Fibroblast of villous mesenchyme (primary cell): ENCODE results near the gene UBE2E1. TPM values are rescaled to one million over a fixed set of nuclear protein-coding genes. Genes with fewer than 3 reads are reported as not detected.
"Not testable (repeated sequence)": the region's sequence is repeated elsewhere in the genome, so short reads cannot be mapped to it uniquely, and the experiment has no call there.

ENCODE experiments used
- DNase-seq: peaks from one replicate; pipeline ENCODE4 v3.0.0-alpha.2; 2010; ENCODE audit warnings: low read depth
- H3K4me3 ChIP-seq: 2 replicates; pipeline ENCODE4 v1.5.1; 2011; ENCODE audit warnings: low read depth, mild to moderate bottlenecking, low read length
- CTCF ChIP-seq: IDR thresholded peaks from 2 replicates; pipeline ENCODE4 v1.5.1; 2012; ENCODE audit warnings: low read depth, mild to moderate bottlenecking, low read length; ENCODE audit not compliant: insufficient read depth
- total RNA-seq: library from RNA; depleted of rRNA; stranded (reverse); fragments of >200 nt; gene quantifications from 2 replicates; pipeline ENCODE4 v1.2.3, GENCODE V29; 2012

Gene UBE2E1
- total RNA-seq, 1 donor = 69.5 TPM

GRCh38 chr3:23913182-23913581, 107.4 kb downstream of the UBE2E1 start:
- TF ChIP-seq CTCF = no peak
- DNase-seq = no peak
- no peak overlapping the region for H3K4me3 ChIP-seq

- DNase-seq = no peak
- TF ChIP-seq CTCF = no peak
Observed at GRCh38 chr3:23913873-23914743, 108.4 kb downstream of the UBE2E1 start.

GRCh38 chr3:23915537-23916108, 109.9 kb downstream of the UBE2E1 start:
- TF ChIP-seq CTCF = no peak
- peak; percentile 54 for DNase-seq
- peak overlapping the region; percentile 79 for H3K4me3 ChIP-seq

More at GRCh38 chr3:23913873-23914743, 108.4 kb downstream of the UBE2E1 start:
- H3K4me3 ChIP-seq = no peak overlapping the region

GRCh38 chr3:23916152-23916885, 110.6 kb downstream of the UBE2E1 start:
- H3K4me3 ChIP-seq = peak overlapping the region; percentile 79
- no peak for TF ChIP-seq CTCF
- no peak for DNase-seq

- DNase-seq = peak; percentile 97
- peak; percentile 51 for TF ChIP-seq CTCF
- peak within 1 kb of the TSS; percentile 79 for H3K4me3 ChIP-seq
Observed at GRCh38 chr3:23916886-23917678, 111.3 kb downstream of the UBE2E1 start, which contains the start of the genes NKIRAS1 and RPL15. Gene NKIRAS1 (minus strand): TSS chr3:23916990. CDS start chr3:23910904, 6,086 bp downstream. Gene RPL15 (plus strand): TSS chr3:23917132. CDS start chr3:23917860, 728 bp downstream.

GRCh38 chr3:23917679-23918303, 112.0 kb downstream of the UBE2E1 start:
- peak; percentile 54 for DNase-seq
- peak overlapping the region; percentile 79 for H3K4me3 ChIP-seq

GRCh38 chr3:23918331-23918730, 112.6 kb downstream of the UBE2E1 start:
- H3K4me3 ChIP-seq = peak overlapping the region; percentile 79
- DNase-seq = not testable (repeated sequence)
